Stimulated activated naive CD4-positive, alpha-beta T cell treated with Interleukin-2 at 50 U/mL for 16 hours (primary cell): ENCODE data around the gene TUBGCP4.
"Not testable (repeated sequence)": the region's sequence is repeated elsewhere in the genome, so short reads cannot be mapped to it uniquely, and the experiment has no call there.

Experiments
- DNase-seq: peaks from one replicate; lab custom pipeline; 2025; lab: John Stamatoyannopoulos, UW

The TUBGCP4 gene

DNA sequence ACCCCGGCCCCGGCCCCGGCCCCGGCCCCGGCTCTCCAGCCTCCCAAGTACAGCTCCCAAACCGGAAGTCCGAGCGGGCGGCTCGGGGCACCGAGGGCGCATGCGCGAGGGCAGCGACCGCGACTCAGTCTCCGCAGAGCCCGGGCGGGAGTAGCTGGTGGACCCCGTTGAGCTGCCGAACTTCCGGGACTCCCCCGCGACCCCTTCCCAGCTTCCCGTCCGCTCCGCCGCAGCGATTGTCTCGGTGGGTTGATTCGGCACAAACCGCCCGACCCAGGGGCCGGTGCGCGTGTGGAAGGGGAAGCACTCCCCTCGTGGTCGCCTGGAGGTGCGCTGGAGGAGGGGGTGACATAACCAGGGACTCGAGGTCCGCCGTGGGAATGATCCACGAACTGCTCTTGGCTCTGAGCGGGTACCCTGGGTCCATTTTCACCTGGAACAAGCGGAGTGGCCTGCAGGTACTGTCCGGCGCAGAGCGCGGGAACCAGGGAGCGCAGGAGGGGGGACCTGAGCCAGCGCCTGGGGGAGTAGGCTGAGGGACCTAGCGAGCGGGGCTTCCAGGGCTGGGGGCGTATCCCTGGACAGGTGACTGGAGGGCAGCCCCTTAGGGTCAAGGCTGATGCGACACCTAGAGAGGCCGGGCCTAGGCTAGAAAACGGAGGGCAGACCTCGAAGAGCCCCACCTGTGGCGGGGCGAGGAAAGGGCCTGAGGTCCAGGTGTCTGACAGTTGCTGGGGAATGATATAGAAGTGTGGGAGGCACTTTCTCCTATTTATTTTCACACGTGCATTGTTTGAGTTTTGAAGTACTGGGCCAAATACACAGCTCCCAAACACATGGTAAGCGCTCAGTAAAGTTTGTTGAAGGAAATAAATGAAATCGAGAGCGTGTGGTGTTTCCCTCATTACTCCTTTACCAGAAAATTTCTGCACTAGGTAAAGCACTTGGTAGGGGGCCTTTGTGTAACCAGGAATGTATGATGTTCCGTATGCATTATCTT lies at the start of gene TUBGCP4, which contains the start of gene ZSCAN29:
Gene TUBGCP4 (plus strand): TSS at position 127 of the 1,000 bp plus-strand sequence. CDS start 254 bp downstream, at position 381.
Gene ZSCAN29 (minus strand): TSS at position 69 of the 1,000 bp plus-strand sequence. CDS start 1,130 bp downstream, outside the sequence.
- peak; percentile 71 for DNase-seq

GRCh38 chr15:43325039-43325684 lies 45.7 kb upstream of the TUBGCP4 start:
- DNase-seq: no peak

GRCh38 chr15:43329217-43329959 lies 41.5 kb upstream of the TUBGCP4 start:
- DNase-seq: no peak

GRCh38 chr15:43329960-43330779 lies 40.7 kb upstream of the TUBGCP4 start, which contains the start of gene LCMT2:
TSS of gene LCMT2 (minus strand) at chr15:43330573. CDS start at chr15:43330489, 84 bp downstream.
- peak; percentile 89 for DNase-seq

DNA sequence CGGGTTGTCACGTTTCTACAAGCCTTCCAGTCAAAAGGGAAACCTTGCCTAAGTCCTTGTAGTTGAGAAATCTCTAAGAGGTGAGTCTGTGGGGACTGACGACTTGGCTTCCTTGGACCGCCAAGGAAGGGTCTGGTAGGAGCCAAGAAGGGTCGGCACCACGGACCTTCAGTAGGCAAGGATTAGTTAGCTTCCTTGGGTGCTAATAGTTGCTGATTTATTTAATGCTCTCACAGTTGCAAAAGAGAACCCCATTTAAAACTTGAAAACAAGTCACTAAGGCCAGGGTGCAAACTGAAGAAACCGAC lies 40.2 kb upstream of the TUBGCP4 start:
- no peak for DNase-seq

DNA sequence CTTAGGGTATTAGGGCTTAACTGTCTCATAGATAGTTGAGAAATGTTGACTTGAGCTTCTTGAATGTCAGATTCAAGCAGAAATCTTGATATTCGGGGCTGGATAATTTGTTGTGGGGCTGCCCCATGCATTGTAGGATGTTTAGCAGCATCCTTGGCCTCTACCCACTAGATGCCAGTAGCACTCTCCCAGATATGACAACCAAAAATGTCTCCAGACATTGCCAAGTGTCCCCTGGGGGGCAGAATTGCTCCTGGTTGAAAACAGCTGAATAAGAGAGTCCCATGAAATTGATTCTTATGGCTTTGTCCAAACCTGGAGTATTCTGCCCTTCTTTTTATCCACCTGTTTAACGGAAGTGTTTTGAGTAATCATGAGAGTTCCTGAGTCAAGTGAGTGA lies 24.6 kb upstream of the TUBGCP4 start:
- DNase-seq: no peak

DNA sequence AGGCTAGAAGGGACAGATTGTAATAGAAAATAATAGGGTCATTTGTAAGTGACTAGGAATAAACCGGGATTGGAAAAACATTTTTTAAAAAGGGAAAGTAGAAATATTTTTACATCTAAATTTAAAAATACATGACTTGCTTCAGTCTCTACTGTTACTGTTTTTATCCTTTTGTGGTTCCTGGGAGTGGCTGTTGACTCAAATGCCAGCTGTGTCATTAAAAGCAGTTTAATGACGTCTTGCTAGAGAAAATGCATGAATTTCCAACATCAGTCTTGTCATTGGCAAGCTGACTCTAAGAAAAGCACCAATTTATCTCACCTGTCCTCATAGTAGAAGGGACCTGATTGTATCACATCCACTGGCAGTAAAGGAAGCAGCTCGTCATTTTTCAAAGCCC lies 23.8 kb upstream of the TUBGCP4 start:
- DNase-seq: no peak

GRCh38 chr15:43352693-43353382 lies 18.1 kb upstream of the TUBGCP4 start:
- no peak for DNase-seq

DNA sequence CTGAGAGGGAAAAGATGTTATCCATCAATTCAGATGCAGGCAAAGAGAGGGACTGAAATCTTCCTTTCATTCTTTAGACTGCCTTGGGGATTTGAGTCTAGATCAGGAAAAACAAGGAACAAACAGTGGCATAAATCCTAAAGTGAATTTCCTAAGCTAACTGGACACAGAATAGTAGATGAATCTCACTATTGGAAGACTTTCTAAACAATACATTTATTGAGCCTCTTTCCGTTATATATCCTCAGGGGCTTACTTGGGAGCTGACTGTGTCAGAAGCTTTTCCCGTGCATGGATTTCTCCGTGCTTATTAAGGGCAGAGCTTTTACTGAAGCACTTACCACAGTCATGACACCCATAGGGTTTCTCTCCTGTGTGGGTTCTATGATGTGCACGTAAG lies 10.1 kb upstream of the TUBGCP4 start:
- DNase-seq: no peak

DNA sequence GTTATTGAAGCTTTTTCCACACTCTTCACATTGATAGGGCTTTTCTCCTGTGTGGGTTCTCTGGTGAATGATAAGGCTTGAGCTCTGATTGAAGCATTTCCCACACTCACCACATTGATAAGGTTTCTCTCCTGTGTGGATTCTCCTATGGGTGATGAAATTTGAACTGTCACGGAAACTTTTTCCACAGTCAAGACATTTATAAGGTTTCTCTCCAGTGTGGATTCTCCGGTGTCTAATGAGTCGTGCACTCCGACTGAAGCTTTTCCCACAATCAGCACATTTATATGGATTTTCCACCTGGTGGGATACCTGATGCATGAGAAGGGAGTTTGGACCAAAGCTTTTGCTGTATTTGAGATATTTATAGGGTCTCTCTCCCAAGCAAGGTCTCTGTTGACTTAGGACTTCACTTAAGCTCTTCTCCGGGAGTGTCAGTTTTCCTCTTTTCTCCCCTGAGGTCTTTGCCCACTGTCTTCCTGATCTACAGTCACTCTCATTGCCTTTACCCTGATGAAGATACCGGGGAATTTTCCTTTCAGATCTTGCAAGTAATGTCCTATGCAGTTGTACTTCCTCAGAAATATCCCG lies 9.5 kb upstream of the TUBGCP4 start:
- DNase-seq: no peak

DNA sequence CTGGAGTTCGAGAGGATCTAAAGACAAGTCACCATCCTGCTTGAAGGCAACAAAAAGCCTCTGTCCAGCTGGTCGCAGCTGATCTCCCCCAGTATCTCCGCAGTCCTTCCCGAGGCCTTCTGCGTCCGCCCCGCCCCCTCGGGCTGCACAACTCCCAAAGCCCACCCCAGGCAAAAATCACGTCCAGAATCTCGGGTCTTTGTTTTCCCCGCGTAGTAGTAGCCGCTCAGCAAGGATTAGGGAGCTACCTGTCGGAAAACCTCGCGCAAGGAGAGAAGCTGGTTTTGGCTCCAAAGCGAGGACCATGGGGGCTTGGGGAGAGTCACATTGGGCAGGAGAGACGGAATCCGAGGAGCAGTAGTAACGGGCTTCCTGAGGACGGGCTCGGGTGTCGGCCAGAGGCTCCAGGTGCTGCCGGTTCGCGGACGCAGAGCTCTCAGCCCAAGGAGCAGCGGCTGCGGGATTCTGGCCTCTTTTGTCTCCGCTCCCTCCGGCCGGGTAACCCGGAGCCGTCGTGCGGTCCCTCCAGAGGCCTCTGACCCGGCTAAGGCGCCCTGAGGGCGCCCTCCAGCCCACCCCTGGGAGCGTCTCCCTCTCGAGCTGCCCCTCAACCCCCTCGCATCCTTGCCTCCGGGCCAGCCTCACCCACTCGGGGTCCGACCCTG lies 459 bp upstream of the TUBGCP4 start:
- DNase-seq: no peak

- DNase-seq: peak; percentile 17
Observed at GRCh38 chr15:43376017-43376705, 5.3 kb downstream of the TUBGCP4 start.

DNA sequence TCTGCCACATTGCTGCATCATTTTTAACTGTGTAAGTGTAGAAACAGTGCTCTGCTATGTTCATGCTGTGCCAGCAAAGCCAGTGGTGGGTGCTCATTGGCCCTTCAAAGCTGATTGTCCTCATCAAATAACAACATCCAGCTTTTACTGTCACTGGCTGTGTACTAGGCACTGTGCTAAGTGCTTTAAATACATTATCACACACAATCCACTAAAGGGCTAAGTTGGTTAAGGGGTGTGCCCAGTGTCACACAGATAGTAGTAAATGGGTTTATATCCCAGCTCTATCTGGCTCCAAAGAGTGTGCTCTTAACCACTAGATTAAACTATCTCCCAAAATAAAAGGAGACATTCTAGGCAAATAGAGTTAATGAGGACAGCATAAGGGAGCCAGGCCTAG lies 7.7 kb downstream of the TUBGCP4 start:
- no peak for DNase-seq

- DNase-seq: no peak
Observed at GRCh38 chr15:43382310-43382709, 11.4 kb downstream of the TUBGCP4 start.

DNA sequence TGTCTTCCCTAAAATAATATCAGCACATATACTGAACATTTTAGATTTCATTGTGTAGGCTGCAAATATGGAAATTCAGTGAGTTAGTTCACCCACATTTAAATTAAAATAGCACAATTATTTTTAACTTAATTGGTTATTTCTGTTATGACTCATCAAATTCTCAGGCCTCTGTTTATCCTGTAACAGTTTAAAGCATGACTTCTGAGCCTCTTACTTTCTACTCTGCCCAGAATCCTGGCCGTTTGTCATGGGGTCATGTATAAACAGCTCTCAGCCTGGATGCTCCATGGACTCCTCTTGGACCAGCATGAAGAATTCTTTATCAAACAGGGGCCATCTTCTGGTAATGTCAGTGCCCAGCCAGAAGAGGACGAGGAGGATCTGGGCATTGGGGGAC lies 12.2 kb downstream of the TUBGCP4 start:
- DNase-seq: no peak

GRCh38 chr15:43390723-43391122 lies 19.8 kb downstream of the TUBGCP4 start:
- DNase-seq: no peak

DNA sequence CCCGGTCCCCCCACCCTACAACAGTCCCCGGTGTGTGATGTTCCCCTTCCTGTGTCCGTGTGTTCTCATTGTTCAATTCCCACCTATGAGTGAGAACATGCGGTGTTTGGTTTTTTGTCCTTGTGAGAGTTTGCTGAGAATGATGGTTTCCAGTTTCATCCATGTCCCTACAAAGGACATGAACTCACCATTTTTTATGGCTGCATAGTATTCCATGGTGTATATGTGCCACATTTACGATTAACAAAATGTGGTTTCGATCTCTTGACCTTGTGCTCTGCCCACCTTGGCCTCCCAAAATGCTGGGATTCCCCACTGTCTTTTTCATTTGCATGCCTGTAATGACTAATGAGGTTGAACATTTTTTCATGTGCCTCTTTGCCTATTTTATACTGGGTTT lies 22.7 kb downstream of the TUBGCP4 start:
- DNase-seq: not testable (repeated sequence)

- DNase-seq: no peak
Observed at GRCh38 chr15:43402255-43402654, 31.4 kb downstream of the TUBGCP4 start.

- no peak for DNase-seq
Observed at GRCh38 chr15:43403616-43404015, 32.7 kb downstream of the TUBGCP4 start.
